SK-N-SH (cell line): ENCODE measurements around the gene ACTR3. TPM values are rescaled to one million over a fixed set of nuclear protein-coding genes. Genes with fewer than 3 reads are reported as not detected.

Experiments
- CTCF ChIA-PET: fragments of 300-600, 350-600 bp; formaldehyde crosslinking; extraction: SDS; loops from one replicate; lab custom pipeline; 2021; lab: Yijun Ruan, JAX
- POLR2A ChIA-PET: fragments of 350-600 bp; sonication (Branson Sonifier 250); formaldehyde crosslinking; extraction: SDS; loops from one replicate; lab custom pipeline; 2020; ENCODE audit warnings: antibody characterized with exemption, inconsistent platforms; lab: Yijun Ruan, JAX
- DNase-seq: peaks from one replicate; pipeline ENCODE4 v3.0.0; 2012
- H2AFZ ChIP-seq: fragments of 200-600 bp; sonication (generic); 2 replicates; pipeline ENCODE4 v1.8.1; 2016; ENCODE audit warnings: antibody characterized with exemption, mild to moderate bottlenecking, low read depth
- H3F3A ChIP-seq: fragments of 200-600 bp; sonication (generic); replicated peaks from 2 replicates; pipeline ENCODE3; 2016; ENCODE audit warnings: antibody characterized with exemption, mild to moderate bottlenecking; ENCODE audit not compliant: insufficient read depth
- H3K27ac ChIP-seq, 2 experiments: fragments of 200-500 bp in 1 of 2; fragments of 200-600 bp in 1 of 2; sonication (Bioruptor generic) in 1 of 2; sonication (generic), shearing (Covaris generic) in 1 of 2; 2 replicates each; pipeline versions ENCODE4 v1.5.1 to v1.6.1; 2014 to 2016; ENCODE audit warnings: low read depth in 2 of 2, inconsistent platforms in 1 of 2, low read length in 1 of 2, mild to moderate bottlenecking in 1 of 2, mixed read lengths in 1 of 2
- H3K27me3 ChIP-seq: fragments of 200-600 bp; sonication (generic), shearing (Covaris generic); 2 replicates; pipeline ENCODE4 v1.6.1; 2016; ENCODE audit warnings: mixed run types; ENCODE audit not compliant: insufficient read depth
- H3K36me3 ChIP-seq, 2 experiments: fragments of 200-500 bp in 1 of 2; fragments of 200-600 bp in 1 of 2; sonication (Bioruptor generic) in 1 of 2; sonication (generic) in 1 of 2; replicated peaks in 1 of 2; 2 replicates each; pipeline versions ENCODE3 to v1.5.1; 2014 to 2016; ENCODE audit warnings: low read length in 1 of 2, mild to moderate bottlenecking in 1 of 2; ENCODE audit not compliant: insufficient read depth in 2 of 2, control insufficient read depth in 1 of 2
- H3K4me1 ChIP-seq, 2 experiments: fragments of 200-500 bp in 1 of 2; fragments of 200-600 bp in 1 of 2; sonication (Bioruptor generic) in 1 of 2; sonication (generic), shearing (Covaris generic) in 1 of 2; 2 replicates each; pipeline versions ENCODE4 v1.5.1 to v1.6.1; 2014 to 2016; ENCODE audit warnings: low read depth in 1 of 2, low read length in 1 of 2, mixed run types in 1 of 2; ENCODE audit not compliant: insufficient read depth in 2 of 2, control insufficient read depth in 1 of 2
- H3K4me2 ChIP-seq: fragments of 200-600 bp; sonication (generic), shearing (Covaris generic); 2 replicates; pipeline ENCODE4 v1.6.1; 2017; ENCODE audit warnings: mixed run types
- H3K4me3 ChIP-seq, 2 experiments: fragments of 200-500 bp in 1 of 2; fragments of 200-600 bp in 1 of 2; sonication (Bioruptor generic) in 1 of 2; sonication (generic), shearing (Covaris generic) in 1 of 2; 2 replicates each; pipeline versions ENCODE4 v1.5.1 to v1.8.1; 2014 to 2016; ENCODE audit warnings: low read depth in 2 of 2, inconsistent platforms in 1 of 2, low read length in 1 of 2, mild to moderate bottlenecking in 1 of 2, mixed read lengths in 1 of 2, moderate library complexity in 1 of 2
- H3K79me2 ChIP-seq: fragments of 200-600 bp; sonication (generic); 2 replicates; pipeline ENCODE4 v1.8.1; 2017; ENCODE audit warnings: mild to moderate bottlenecking; ENCODE audit not compliant: insufficient read depth
- H3K9ac ChIP-seq: fragments of 200-600 bp; sonication (generic); 2 replicates; pipeline ENCODE4 v1.6.1; 2017; ENCODE audit warnings: mixed run types
- H3K9me2 ChIP-seq: fragments of 200-600 bp; sonication (generic); 2 replicates; pipeline ENCODE4 v1.6.1; 2017; ENCODE audit warnings: mixed run types
- H3K9me3 ChIP-seq: fragments of 200-600 bp; sonication (generic); 2 replicates; pipeline ENCODE4 v1.6.1; 2017; ENCODE audit warnings: mixed run types, mild to moderate bottlenecking, moderate library complexity
- H4K20me1 ChIP-seq: fragments of 200-600 bp; sonication (generic); 2 replicates; pipeline ENCODE4 v1.6.1; 2017; ENCODE audit warnings: mild to moderate bottlenecking, mixed run types; ENCODE audit not compliant: insufficient read depth
- CHD2 ChIP-seq: fragments of 150-350 bp; IDR thresholded peaks from 2 replicates; pipeline ENCODE4 v1.6.1; 2018; ENCODE audit warnings: low read length; ENCODE audit not compliant: partially characterized antibody
- FOXM1 ChIP-seq: IDR thresholded peaks from 2 replicates; pipeline ENCODE4 v1.4.0; 2012; ENCODE audit warnings: low read depth, mild to moderate bottlenecking
- MXI1 ChIP-seq: IDR thresholded peaks from 2 replicates; pipeline ENCODE4 v1.6.1; 2012; ENCODE audit warnings: mild to moderate bottlenecking, low read depth, low read length, improper control_type of control experiment
- NFIC ChIP-seq: IDR thresholded peaks from 2 replicates; pipeline ENCODE4 v1.4.0; 2012; ENCODE audit warnings: borderline replicate concordance
- RAD21 ChIP-seq: IDR thresholded peaks from 2 replicates; pipeline ENCODE4 v1.6.1; 2012; ENCODE audit warnings: mild to moderate bottlenecking, low read length
- RCOR1 ChIP-seq: fragments of 150-350 bp; IDR thresholded peaks from 2 replicates; pipeline ENCODE4 v1.6.1; 2017; ENCODE audit warnings: antibody characterized with exemption, low read length
- RFX5 ChIP-seq: IDR thresholded peaks from 2 replicates; pipeline ENCODE4 v1.6.1; 2012; ENCODE audit warnings: mild to moderate bottlenecking, improper control_type of control experiment, low read length
- RXRA ChIP-seq: IDR thresholded peaks from 2 replicates; pipeline ENCODE4 v1.4.0; 2012; ENCODE audit warnings: low read depth, mild to moderate bottlenecking, borderline replicate concordance
- TAF1 ChIP-seq: IDR thresholded peaks from 2 replicates; pipeline ENCODE4 v1.6.1; 2012; ENCODE audit warnings: low read depth, mild to moderate bottlenecking, low read length, moderate library complexity, borderline replicate concordance
- YY1 ChIP-seq: IDR thresholded peaks from 2 replicates; pipeline ENCODE4 v1.4.0; 2012; ENCODE audit warnings: low read depth, mild to moderate bottlenecking
- WGBS: methylation state at CpG from one replicate; pipeline ENCODE4 v1.1.6; 2017; ENCODE audit warnings: low lambda C conversion rate; 5-methylcytosine and 5-hydroxymethylcytosine counted together
- polyA plus RNA-seq, 3 experiments: library from polyadenylated mRNA; depleted of rRNA; stranded (reverse); fragments of >200 nt; gene quantifications; 2 replicates each; pipeline ENCODE4 v1.2.3, GENCODE V29; 2012
- TF ChIP-seq, protein P1 (sequence below): IDR thresholded peaks from 2 replicates; pipeline ENCODE4 v1.4.0; 2012; ENCODE audit warnings: low read depth, borderline replicate concordance
- TF ChIP-seq, protein P2 (sequence below): IDR thresholded peaks from 2 replicates; pipeline ENCODE4 v1.6.1; 2012; ENCODE audit warnings: mild to moderate bottlenecking, low read depth, low read length, moderate library complexity
- TF ChIP-seq, protein P3 (sequence below): IDR thresholded peaks from 2 replicates; pipeline ENCODE4 v1.4.0; 2012; ENCODE audit warnings: low read depth, borderline replicate concordance

ACTR3 gene
- polyA plus RNA-seq, 1 of the 3 experiments (the other 2 are of a cell fraction) = 90.8 TPM

DNA sequence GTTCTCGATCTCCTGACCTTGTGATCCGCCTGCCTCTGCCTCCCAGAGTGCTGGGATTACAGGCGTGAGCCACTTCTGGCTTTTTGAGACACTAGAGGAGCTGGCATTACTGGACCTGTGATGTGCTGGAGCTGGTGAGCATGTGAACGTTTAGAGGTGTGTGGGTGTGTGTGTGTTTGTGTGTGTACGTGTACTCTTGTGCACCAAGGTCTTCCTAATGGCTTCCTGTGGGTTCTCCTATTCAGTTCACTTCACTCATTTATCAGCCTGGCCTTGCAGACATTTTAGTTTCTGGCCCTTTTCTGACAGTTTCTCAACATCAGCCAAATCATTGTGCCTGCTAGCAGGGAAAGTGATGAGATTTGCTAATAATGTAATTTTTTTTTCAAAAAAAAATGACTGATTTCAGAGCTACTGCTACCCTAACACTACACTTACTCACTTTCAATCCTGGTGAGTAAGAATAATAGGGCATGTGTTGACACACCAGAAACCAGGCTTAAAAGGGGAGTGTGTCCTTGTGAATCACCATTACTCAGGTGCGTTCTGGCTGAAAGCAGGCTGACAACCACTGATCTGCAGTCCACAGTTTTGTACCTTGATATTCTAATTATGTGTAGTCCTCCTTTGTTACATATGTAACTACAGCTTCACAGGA lies 41.0 kb upstream of the ACTR3 start:
- no peaks in the 10 kb centered on the region for H3K79me2 ChIP-seq
- no peak for DNase-seq
- 74% methylated on average over 6 of the region's 6 CpGs for whole genome bisulfite sequencing
- ChIA-PET CTCF (interaction anchor here (0.7 kb wide), 1 partner anchor 133 kb away, joined by 3 read pairs; no protein-coding TSS in a partner anchor), POLR2A (no interaction called here)
- no peaks in the 10 kb centered on the region for H3K27me3 ChIP-seq
- no peak overlapping the region for H3K4me3 ChIP-seq
- no peaks in the 10 kb centered on the region for H3K36me3 ChIP-seq
- no peak overlapping the region for H3K9ac ChIP-seq
- no peaks in the 10 kb centered on the region for H3K9me3 ChIP-seq
- H2AFZ ChIP-seq = no peak overlapping the region
- no peaks in the 10 kb centered on the region for H3F3A ChIP-seq
- no peaks in the 10 kb centered on the region for H3K9me2 ChIP-seq
- no peaks in the 10 kb centered on the region for H4K20me1 ChIP-seq
- H3K4me2 ChIP-seq = no peak overlapping the region
- H3K27ac ChIP-seq = no peak overlapping the region
- TF ChIP-seq YY1 = no peak
- TF ChIP-seq FOXM1 = no peak
- TF ChIP-seq CHD2 = no peak
- TF ChIP-seq, protein P1, sequence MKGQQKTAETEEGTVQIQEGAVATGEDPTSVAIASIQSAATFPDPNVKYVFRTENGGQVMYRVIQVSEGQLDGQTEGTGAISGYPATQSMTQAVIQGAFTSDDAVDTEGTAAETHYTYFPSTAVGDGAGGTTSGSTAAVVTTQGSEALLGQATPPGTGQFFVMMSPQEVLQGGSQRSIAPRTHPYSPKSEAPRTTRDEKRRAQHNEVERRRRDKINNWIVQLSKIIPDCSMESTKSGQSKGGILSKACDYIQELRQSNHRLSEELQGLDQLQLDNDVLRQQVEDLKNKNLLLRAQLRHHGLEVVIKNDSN = no peak
- TF ChIP-seq, protein P2, sequence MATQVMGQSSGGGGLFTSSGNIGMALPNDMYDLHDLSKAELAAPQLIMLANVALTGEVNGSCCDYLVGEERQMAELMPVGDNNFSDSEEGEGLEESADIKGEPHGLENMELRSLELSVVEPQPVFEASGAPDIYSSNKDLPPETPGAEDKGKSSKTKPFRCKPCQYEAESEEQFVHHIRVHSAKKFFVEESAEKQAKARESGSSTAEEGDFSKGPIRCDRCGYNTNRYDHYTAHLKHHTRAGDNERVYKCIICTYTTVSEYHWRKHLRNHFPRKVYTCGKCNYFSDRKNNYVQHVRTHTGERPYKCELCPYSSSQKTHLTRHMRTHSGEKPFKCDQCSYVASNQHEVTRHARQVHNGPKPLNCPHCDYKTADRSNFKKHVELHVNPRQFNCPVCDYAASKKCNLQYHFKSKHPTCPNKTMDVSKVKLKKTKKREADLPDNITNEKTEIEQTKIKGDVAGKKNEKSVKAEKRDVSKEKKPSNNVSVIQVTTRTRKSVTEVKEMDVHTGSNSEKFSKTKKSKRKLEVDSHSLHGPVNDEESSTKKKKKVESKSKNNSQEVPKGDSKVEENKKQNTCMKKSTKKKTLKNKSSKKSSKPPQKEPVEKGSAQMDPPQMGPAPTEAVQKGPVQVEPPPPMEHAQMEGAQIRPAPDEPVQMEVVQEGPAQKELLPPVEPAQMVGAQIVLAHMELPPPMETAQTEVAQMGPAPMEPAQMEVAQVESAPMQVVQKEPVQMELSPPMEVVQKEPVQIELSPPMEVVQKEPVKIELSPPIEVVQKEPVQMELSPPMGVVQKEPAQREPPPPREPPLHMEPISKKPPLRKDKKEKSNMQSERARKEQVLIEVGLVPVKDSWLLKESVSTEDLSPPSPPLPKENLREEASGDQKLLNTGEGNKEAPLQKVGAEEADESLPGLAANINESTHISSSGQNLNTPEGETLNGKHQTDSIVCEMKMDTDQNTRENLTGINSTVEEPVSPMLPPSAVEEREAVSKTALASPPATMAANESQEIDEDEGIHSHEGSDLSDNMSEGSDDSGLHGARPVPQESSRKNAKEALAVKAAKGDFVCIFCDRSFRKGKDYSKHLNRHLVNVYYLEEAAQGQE = no peak
- TF ChIP-seq NFIC = no peak
- no peak for TF ChIP-seq RXRA
- TF ChIP-seq, protein P3, sequence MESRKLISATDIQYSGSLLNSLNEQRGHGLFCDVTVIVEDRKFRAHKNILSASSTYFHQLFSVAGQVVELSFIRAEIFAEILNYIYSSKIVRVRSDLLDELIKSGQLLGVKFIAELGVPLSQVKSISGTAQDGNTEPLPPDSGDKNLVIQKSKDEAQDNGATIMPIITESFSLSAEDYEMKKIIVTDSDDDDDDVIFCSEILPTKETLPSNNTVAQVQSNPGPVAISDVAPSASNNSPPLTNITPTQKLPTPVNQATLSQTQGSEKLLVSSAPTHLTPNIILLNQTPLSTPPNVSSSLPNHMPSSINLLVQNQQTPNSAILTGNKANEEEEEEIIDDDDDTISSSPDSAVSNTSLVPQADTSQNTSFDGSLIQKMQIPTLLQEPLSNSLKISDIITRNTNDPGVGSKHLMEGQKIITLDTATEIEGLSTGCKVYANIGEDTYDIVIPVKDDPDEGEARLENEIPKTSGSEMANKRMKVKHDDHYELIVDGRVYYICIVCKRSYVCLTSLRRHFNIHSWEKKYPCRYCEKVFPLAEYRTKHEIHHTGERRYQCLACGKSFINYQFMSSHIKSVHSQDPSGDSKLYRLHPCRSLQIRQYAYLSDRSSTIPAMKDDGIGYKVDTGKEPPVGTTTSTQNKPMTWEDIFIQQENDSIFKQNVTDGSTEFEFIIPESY = no peak
- TF ChIP-seq RCOR1 = no peak
- no peak for TF ChIP-seq RAD21
- no peak for TF ChIP-seq MXI1
- no peak for TF ChIP-seq TAF1
- TF ChIP-seq RFX5 = no peak
- peaks cover 0 to 2% of the 10 kb centered on the region in 2 experiments; a peak in 1 of 4 replicates for H3K4me1 ChIP-seq
